HUES48 (cell line): Measurements from ENCODE around the gene PPP2R5E.

Experiments used
- H3K27ac ChIP-seq: one replicate; pipeline ENCODE4 v1.7.0; 2013; ENCODE audit warnings: low read depth, low read length, inconsistent platforms
- H3K27me3 ChIP-seq: 2 replicates; pipeline ENCODE4 v1.6.1; 2013; ENCODE audit warnings: mild to moderate bottlenecking, low read length; ENCODE audit not compliant: control insufficient read depth, insufficient read depth
- H3K36me3 ChIP-seq: 2 replicates; pipeline ENCODE4 v1.6.1; 2013; ENCODE audit warnings: low read length; ENCODE audit not compliant: control insufficient read depth, insufficient read depth
- H3K4me1 ChIP-seq: 2 replicates; pipeline ENCODE4 v1.6.1; 2013; ENCODE audit warnings: mild to moderate bottlenecking, low read length; ENCODE audit not compliant: control insufficient read depth, insufficient read depth
- H3K4me3 ChIP-seq: 2 replicates; pipeline ENCODE4 v1.5.1; 2013; ENCODE audit warnings: mild to moderate bottlenecking, low read depth, low read length
- H3K9ac ChIP-seq: 2 replicates; pipeline ENCODE4 v1.6.1; 2013; ENCODE audit warnings: mild to moderate bottlenecking, low read depth, low read length, moderate library complexity
- H3K9me3 ChIP-seq: 2 replicates; pipeline ENCODE4 v1.6.1; 2013; ENCODE audit warnings: low read length; ENCODE audit not compliant: control insufficient read depth, insufficient read depth

Gene PPP2R5E

DNA sequence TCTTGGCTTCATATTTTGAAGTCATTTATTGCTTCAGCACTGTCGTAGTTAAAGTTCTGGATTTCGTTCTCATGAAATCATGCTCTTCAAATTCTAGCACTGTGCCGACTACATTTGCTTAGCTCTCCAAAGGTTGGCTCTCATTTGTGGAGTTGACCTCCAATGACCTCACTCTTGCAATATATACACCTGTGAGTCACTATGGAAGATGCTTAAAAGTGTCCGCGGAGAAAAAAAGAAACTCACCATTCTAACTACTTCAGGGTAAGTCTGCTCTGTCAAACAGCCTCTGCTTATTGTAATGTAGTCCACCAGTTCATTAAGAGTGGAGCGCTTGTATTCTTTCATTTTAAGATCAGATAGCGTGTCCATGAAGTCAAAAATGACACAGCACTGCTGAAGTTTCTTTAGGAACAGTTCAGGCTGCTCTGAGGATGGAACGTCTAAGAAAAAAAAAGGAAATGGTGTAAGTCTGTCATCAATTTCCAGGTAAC is 89.7 kb downstream of the PPP2R5E start:
- no peak overlapping the region for H3K4me3 ChIP-seq
- H3K36me3 ChIP-seq = peaks cover 18% of the 10 kb centered on the region
- no peak overlapping the region for H3K9ac ChIP-seq
- H3K9me3 ChIP-seq = no peaks in the 10 kb centered on the region
- 0 out of 2 replicates have a peak, but pooled peaks cover 3% of the 10 kb centered on the region for H3K4me1 ChIP-seq
- H3K27me3 ChIP-seq = no peaks in the 10 kb centered on the region
- H3K27ac ChIP-seq = no peak overlapping the region

DNA sequence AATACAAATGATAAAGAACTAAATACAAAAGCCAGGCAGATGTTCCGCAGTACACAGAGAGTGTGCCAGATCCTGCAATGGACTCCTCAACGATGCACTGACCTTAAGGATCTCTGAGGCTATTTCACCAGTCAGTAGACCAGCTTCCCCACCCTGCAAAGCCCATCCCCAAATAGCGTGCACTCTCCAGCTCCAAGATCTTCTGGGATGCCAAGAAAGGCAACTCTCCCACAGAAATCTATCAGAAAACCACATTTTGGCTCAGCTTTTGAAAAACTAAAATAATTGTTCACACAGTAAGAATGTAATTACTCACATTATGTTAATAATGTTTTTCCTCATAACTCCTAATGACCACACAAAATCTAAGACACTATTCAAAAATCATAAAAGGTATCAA is 90.4 kb downstream of the PPP2R5E start:
- no peak overlapping the region for H3K4me3 ChIP-seq
- no peaks in the 10 kb centered on the region for H3K27me3 ChIP-seq
- H3K4me1 ChIP-seq = 0 out of 2 replicates have a peak, but pooled peaks cover 3% of the 10 kb centered on the region
- H3K9ac ChIP-seq = no peak overlapping the region
- no peak overlapping the region for H3K27ac ChIP-seq
- H3K36me3 ChIP-seq = peaks cover 18% of the 10 kb centered on the region
- H3K9me3 ChIP-seq = no peaks in the 10 kb centered on the region

DNA sequence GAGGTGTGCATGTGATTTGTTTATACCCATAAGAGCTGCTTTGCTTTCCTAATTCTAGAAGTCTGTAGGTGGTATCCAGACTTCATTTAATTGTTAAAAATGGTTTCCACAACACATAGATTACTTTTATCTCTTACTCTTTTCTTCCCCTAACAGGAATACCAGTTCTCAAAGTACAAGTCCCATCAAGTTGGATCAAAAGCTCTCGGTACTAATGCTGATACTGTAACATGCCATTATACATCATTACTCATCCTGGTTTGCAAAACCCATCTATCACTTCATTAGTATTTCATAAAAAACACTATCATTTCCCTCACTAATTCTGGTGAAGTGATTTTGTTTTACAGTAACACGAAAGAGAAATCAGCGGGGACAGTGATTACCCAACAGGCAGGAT is 94.3 kb downstream of the PPP2R5E start:
- Histone ChIP-seq H3K36me3 (peaks cover 18% of the 10 kb centered on the region), H3K4me3 (no peak overlapping the region), H3K4me1 (no peaks in the 10 kb centered on the region), H3K9me3 (no peaks in the 10 kb centered on the region), H3K9ac (no peak overlapping the region), H3K27me3 (no peaks in the 10 kb centered on the region), H3K27ac (no peak overlapping the region)

DNA sequence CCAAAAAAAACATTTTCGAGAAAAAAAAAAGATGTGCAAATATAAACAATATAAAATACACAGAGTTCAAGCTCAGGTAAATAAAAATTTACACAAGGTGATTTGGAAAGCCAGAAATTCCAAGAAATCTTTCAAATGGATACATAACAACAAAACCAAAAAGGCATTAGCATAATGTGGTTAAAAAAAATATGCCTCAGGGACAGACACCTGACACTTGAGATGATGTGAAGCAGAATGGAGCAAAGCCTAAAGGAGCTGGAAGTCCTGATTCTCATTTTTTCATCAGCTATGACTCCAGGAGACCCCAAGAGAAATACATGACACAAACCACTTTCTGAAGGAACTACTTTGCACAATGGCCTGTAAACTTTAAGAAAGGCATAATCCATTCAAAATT is 98.6 kb downstream of the PPP2R5E start:
- Histone ChIP-seq H3K9me3 (no peaks in the 10 kb centered on the region), H3K27me3 (no peaks in the 10 kb centered on the region), H3K27ac (no peak overlapping the region), H3K4me1 (no peaks in the 10 kb centered on the region), H3K36me3 (no peaks in the 10 kb centered on the region), H3K9ac (no peak overlapping the region), H3K4me3 (no peak overlapping the region)

DNA sequence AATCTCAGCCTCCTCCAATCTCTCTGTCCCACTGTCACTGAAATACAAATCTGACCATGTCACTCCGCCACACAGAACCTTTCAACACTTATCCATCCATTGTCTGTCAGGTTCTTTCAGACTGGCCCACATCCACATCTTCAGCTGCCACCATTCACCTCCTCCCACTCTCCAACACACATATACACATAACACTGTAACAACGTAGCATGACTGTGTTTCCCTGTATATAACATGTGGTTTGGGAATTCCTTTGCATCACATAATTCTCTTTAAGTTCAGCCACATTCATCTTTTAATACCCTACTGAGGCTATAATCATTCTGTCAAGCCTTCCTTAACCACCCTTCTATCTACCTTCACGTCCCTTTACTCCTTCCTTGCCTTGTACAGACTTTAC is 99.2 kb downstream of the PPP2R5E start:
- Histone ChIP-seq H3K27me3 (no peaks in the 10 kb centered on the region), H3K4me1 (no peaks in the 10 kb centered on the region), H3K9ac (no peak overlapping the region), H3K36me3 (no peaks in the 10 kb centered on the region), H3K27ac (no peak overlapping the region), H3K9me3 (no peaks in the 10 kb centered on the region), H3K4me3 (no peak overlapping the region)

DNA sequence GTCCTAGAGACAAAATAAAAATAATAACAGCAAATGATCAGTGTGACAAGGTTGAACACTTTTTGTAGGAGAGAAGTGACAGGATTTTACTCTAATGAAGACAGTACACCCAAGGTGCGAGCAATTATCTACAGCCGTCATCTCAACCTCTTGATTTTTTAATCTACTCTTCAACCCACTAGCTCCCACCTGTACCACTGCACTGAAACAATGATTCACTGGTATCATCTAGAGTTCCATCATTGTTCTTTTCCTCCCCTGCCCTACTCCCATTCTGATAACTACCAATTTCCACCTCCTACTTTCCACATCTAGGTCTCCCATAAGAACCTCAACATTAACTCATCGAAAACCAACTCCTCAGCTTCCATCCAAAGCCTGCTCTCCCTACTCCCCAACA is 99.8 kb downstream of the PPP2R5E start:
- Histone ChIP-seq H3K9ac (no peak overlapping the region), H3K4me3 (no peak overlapping the region), H3K27me3 (no peaks in the 10 kb centered on the region), H3K4me1 (peaks cover 4% of the 10 kb centered on the region), H3K27ac (no peak overlapping the region), H3K9me3 (no peaks in the 10 kb centered on the region), H3K36me3 (no peaks in the 10 kb centered on the region)

DNA sequence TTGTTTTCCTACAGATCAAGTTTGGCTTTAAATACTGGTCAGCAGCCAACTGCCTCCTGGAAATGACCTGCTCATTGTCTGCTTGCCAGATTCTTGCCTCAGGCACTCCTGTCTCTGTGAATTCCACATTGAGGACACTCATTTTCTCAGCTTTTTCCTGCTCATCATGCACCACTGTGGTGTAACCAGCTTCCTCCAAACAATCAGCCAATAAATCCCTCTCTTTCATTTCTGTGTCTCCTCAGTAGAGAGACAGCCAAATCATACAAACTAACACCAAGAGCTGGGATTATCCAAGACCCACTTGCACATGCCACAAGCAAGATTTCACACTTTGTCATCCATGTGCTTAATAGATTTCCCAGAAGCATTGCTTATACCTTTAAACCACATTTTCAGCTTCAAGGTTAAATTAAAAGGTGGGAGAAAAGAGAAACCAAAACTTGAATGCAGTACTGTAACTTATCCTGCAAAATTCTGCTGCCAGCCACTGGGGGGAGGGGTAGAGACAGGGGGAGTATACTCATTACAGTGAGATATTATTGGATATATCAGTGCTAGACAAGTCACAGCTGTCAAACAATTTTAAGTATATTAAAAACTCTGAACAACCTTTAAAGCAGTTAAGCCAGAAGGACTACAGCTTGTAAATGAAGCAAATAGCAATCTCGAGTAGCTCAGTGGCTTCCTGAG is 105.0 kb downstream of the PPP2R5E start:
- Histone ChIP-seq H3K4me1 (peaks cover 29% of the 10 kb centered on the region), H3K4me3 (no peak overlapping the region), H3K27ac (no peak overlapping the region), H3K27me3 (no peaks in the 10 kb centered on the region), H3K9me3 (no peaks in the 10 kb centered on the region), H3K9ac (no peak overlapping the region), H3K36me3 (no peaks in the 10 kb centered on the region)

DNA sequence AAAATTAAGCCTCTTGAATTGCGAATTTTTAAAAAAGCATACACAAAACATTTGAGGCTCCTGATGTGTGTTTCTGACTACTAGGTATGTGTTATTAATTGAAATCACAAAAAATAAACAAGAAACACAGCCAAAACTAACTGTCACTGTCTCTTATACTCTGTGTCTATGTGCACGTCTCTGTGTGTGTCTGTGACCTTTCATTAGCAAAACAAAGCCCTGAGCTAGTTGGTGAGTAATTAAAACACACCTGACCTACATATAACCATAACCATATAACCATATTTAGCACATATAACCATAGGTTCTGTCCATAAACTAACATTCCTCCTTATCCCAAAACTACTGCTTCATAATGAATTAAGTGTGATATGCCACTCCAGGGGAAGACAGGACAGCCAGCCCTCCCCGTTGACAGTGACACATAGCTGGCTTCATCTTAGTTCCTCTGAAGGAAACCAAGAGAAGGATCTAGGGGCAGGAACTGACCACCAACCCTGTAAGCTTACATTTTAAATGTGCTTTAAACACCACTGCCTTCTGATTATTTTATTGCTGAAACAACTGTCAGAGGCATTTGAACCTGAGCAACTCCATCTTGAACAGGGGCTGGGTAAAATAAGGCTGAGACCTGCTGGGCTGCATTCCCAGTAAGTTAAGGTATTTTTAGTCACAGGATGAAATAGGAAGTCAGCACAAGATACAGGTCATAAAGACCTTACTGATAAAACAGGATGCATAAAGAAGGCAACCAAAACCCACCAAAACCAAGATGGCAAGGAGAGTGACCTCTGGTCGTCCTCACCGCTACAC is 106.7 kb downstream of the PPP2R5E start:
- no peaks in the 10 kb centered on the region for H3K36me3 ChIP-seq
- no peak overlapping the region for H3K4me3 ChIP-seq
- no peaks in the 10 kb centered on the region for H3K27me3 ChIP-seq
- no peak overlapping the region for H3K9ac ChIP-seq
- H3K27ac ChIP-seq = no peak overlapping the region
- peaks cover 39% of the 10 kb centered on the region for H3K4me1 ChIP-seq
- H3K9me3 ChIP-seq = no peaks in the 10 kb centered on the region

DNA sequence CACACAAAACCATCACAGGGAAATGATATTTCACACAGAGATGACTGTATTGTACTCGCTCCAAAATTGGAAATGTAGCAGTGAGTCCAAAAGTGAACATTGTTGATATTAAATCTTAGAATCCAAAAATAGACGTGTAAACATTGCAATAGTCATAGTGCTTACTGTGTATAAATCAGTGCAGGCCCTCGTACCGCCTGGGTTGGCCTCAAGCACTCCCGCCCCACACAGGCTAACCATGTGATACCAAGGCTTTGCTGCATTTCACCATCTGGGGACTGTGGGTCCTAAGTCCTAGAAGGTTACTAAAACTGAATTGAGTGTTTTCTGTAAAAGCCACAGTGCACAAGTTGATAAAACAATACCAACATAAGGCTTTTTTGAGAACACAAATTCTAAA is 107.3 kb downstream of the PPP2R5E start:
- no peaks in the 10 kb centered on the region for H3K27me3 ChIP-seq
- no peaks in the 10 kb centered on the region for H3K9me3 ChIP-seq
- H3K36me3 ChIP-seq = no peaks in the 10 kb centered on the region
- H3K9ac ChIP-seq = no peak overlapping the region
- peaks cover 39% of the 10 kb centered on the region for H3K4me1 ChIP-seq
- no peak overlapping the region for H3K27ac ChIP-seq
- H3K4me3 ChIP-seq = no peak overlapping the region

DNA sequence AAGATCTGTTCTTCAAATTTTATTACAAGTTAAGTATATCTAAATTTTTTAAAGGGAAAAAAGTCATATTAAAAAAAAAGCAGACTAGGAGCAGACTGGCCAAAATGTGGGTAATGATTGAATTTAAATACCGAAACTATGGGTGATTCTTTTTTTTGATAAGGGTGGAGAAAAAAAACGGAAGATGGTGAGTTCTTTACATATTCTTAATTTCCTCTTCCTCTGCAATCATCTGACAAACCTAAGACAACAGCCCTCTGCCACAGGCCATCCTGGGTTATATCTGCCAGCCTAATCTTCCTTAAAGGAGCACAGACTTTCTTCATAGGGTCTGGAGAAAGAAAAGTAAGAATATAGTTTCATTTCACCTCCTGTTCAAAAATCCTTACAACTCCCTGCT is 108.0 kb downstream of the PPP2R5E start:
- no peaks in the 10 kb centered on the region for H3K9me3 ChIP-seq
- no peaks in the 10 kb centered on the region for H3K36me3 ChIP-seq
- no peak overlapping the region for H3K27ac ChIP-seq
- peaks cover 39% of the 10 kb centered on the region for H3K4me1 ChIP-seq
- no peak overlapping the region for H3K9ac ChIP-seq
- H3K4me3 ChIP-seq = no peak overlapping the region
- no peaks in the 10 kb centered on the region for H3K27me3 ChIP-seq

DNA sequence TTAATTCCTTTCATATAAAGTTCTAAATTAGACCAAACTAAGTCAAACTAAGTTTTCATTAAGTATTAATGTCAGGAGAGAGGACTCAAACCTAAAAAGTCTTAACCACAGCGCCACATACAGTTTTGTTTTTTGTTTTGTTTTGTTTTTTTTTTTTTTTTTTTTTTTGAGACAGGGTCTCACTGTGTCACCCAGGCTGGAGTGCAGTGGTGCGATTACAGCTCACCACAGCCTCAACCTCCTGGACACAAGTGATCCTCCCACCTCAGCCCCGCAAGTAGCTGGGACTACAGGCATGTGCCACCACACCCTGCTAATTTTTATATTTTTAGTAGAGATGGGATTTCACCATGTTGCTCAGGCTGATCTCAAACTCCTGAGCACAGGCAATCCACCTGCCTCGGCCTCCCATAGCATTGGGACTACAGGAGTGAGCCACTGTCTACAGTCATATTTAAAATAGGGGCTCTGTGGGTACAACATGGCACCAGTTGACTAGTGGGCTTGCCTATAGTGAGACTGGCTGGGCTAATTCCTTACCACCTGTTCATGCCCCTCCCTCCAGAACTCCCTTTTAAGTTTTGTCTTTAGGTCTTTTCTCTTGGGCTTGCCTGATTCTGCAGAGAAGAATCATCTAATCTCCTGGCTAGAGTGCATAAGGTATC is 110.2 kb downstream of the PPP2R5E start:
- Histone ChIP-seq H3K36me3 (no peaks in the 10 kb centered on the region), H3K27me3 (no peaks in the 10 kb centered on the region), H3K9me3 (no peaks in the 10 kb centered on the region), H3K9ac (no peak overlapping the region), H3K4me3 (no peak overlapping the region), H3K27ac (no peak overlapping the region), H3K4me1 (peaks cover 32% of the 10 kb centered on the region)
